Chondrocyte (in vitro differentiated cells): ENCODE results near the gene MRGPRG. TPM values are rescaled to one million over a fixed set of nuclear protein-coding genes. Genes with fewer than 3 reads are reported as not detected.

Source experiments
- DNase-seq: peaks from one replicate; pipeline ENCODE4 v3.0.0; 2021; ENCODE audit warnings: mixed read lengths, low spot score
- H3K27ac Mint-ChIP-seq: one replicate; pipeline ENCODE4 v1.8.0; 2021; ENCODE audit warnings: mild to moderate bottlenecking, moderate library complexity, mixed read lengths; ENCODE audit not compliant: unreplicated experiment
- H3K27me3 Mint-ChIP-seq: 2 replicates; pipeline ENCODE4 v1.8.0; 2021; ENCODE audit warnings: low read depth, mixed read lengths
- H3K36me3 Mint-ChIP-seq: 2 replicates; pipeline ENCODE4 v1.8.0; 2021; ENCODE audit warnings: low read depth, mixed read lengths
- H3K4me1 Mint-ChIP-seq: 2 replicates; pipeline ENCODE4 v1.8.0; 2021; ENCODE audit warnings: low read depth, mild to moderate bottlenecking, mixed read lengths
- H3K4me3 Mint-ChIP-seq: one replicate; pipeline ENCODE4 v1.8.0; 2021; ENCODE audit warnings: mild to moderate bottlenecking, moderate library complexity, mixed read lengths; ENCODE audit not compliant: unreplicated experiment
- H3K9me3 Mint-ChIP-seq: 2 replicates; pipeline ENCODE4 v1.8.0; 2021; ENCODE audit warnings: low read depth, mixed read lengths
- total RNA-seq: library from RNA; stranded (reverse); gene quantifications from 3 replicates; pipeline ENCODE4 v1.2.1, GENCODE V29; 2021
- TF ChIP-seq, protein P1 (sequence below): fragments of 200-600 bp; sonication (generic); IDR thresholded peaks from 2 replicates; pipeline ENCODE4 v1.5.0; 2021; ENCODE audit warnings: antibody characterized with exemption, mild to moderate bottlenecking, moderate library complexity

Gene MRGPRG
- total RNA-seq, 1 donor from 2014 or later: not detected

DNA sequence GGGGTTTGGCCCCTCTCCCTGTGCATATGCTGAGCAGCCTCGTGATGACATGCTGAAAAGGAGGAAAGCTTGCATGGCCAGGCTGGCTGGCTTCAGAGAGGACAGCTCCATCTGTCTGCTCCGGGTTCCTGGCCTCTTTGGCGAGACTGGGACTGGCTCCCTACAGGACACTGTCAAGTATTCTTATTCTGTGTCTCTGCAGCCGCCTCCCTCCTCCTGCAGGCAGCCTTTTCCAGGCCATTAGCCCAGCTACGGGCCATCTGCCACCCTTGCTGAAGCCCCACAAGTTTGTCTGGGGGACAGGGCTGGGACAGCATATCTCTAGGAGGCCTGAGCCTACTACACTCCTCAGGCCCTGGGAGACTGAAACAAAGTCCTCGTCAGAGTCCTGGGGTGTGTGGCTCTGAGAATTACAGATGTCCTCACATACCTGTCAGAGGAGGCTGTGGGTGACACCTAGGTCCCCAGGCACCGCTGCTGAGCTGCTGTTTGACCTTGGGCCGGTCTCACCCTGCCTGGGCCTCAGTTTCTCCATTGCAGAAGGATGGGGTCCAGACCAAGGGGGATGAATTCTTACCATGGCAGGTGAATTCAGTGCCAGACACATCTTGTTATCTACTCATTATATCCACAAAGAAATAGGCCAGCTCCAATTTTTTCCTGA is 11.0 kb downstream of the MRGPRG start:
- TF ChIP-seq, protein P1, sequence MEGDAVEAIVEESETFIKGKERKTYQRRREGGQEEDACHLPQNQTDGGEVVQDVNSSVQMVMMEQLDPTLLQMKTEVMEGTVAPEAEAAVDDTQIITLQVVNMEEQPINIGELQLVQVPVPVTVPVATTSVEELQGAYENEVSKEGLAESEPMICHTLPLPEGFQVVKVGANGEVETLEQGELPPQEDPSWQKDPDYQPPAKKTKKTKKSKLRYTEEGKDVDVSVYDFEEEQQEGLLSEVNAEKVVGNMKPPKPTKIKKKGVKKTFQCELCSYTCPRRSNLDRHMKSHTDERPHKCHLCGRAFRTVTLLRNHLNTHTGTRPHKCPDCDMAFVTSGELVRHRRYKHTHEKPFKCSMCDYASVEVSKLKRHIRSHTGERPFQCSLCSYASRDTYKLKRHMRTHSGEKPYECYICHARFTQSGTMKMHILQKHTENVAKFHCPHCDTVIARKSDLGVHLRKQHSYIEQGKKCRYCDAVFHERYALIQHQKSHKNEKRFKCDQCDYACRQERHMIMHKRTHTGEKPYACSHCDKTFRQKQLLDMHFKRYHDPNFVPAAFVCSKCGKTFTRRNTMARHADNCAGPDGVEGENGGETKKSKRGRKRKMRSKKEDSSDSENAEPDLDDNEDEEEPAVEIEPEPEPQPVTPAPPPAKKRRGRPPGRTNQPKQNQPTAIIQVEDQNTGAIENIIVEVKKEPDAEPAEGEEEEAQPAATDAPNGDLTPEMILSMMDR: no peak
- Mint-ChIP-seq H3K4me1 (peaks cover 4% of the 10 kb centered on the region), H3K27me3 (peaks cover 25% of the 10 kb centered on the region), H3K9me3 (peaks cover 16% of the 10 kb centered on the region), H3K4me3 (no peak overlapping the region), H3K36me3 (peaks cover 4% of the 10 kb centered on the region), H3K27ac (no peak overlapping the region)
- DNase-seq: peak; percentile 67

DNA sequence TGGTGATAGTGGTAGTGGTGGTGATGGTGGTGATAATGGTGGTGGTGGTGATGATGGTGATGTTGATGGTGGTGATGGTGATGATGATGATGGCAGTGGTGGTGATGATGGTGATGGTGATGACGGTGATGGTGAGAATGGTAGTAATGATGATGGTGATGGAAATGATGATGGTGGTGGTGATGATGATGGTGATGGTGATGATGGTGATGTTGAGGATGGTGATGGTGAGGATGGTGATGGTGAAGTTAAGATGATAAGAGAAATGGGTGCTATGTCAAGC is 11.8 kb downstream of the MRGPRG start:
- peaks cover 3% of the 10 kb centered on the region for H3K36me3 Mint-ChIP-seq
- H3K4me1 Mint-ChIP-seq: peaks cover 4% of the 10 kb centered on the region
- H3K4me3 Mint-ChIP-seq: no peak overlapping the region
- H3K27ac Mint-ChIP-seq: no peak overlapping the region
- no peak for DNase-seq
- TF ChIP-seq, protein P1: no peak
- peaks cover 14% of the 10 kb centered on the region for H3K9me3 Mint-ChIP-seq
- H3K27me3 Mint-ChIP-seq: peaks cover 29% of the 10 kb centered on the region

DNA sequence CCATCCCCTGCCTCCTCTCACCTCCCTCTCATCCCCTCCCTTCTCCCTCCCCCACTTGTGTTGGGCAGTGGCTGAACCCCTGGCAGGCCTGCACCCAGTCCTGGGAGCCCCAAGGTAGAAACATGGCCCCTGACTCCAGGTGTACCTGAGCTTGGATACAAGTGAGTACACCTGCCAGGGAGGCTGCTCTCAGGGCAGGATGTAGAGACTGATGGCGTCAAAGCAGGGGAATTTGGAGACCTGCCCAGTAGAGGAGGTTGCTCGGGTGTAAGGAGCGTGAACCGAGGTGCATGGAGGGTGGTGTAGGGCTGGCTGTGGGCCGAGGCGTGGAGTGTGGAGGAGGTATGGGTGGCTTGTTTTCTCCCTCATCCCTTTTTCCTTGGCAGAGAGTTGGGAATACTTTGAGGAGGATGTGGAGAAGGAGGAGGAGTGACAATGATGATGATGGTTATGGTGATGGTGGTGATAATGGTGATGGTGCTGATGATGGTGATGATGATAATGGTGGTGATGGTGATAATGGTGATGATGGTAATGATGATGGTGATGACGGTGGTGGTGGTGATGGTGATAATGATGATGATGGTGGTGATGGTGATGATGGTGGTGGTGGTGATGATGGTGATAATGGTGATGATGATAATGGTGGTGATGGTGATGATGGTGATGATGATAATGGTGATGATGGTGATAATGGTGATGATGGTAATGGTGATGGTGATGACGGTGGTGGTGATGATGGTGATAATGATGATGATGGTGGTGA is 12.3 kb downstream of the MRGPRG start:
- no peak overlapping the region for H3K27ac Mint-ChIP-seq

DNA sequence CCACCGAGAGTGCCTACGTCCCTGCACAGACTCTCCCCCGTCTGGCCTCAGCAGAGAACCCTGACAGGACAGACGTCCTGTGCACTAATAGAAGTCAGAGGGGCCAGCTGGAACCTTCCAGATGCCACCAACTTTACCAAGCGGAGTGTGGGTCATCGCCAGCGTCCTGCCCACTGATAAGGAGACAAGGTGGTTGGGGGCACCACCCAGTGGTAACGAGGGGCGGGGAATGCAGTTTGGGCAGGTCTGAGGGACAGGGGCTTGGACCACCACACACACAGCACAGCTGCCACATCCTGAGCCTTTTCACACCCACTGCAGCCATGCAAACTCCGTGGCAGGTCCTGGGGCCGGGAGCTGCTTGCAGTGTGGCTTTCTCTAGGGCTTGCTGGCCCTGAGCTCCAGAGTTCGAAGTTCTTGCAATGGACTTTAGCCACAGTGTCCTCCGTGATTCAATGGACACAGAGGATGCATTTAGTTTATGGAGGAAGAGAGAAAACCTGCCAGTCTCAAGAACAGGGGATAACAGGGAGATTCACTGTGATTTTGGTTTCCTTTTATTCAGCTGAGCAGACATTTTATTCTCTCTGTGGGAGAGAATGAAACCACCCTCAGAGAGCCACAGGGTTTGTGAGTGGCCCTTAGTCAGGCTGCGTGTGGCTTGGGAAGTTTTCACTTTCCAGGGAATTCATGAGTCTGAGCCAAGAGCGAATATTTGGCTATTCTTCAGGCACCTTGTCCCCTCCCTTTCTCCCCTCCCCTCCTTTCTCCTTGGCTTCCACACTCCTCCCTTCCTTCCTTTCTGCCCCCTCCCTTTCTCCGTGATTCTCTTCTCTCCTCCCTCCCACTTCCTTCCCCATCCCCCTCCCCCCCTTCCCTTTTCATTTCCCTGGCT is 13.1 kb downstream of the MRGPRG start:
- H3K4me1 Mint-ChIP-seq: peaks cover 4% of the 10 kb centered on the region
- TF ChIP-seq, protein P1: no peak
- peaks cover under 1% of the 10 kb centered on the region for H3K9me3 Mint-ChIP-seq
- no peak overlapping the region for H3K27ac Mint-ChIP-seq
- no peak overlapping the region for H3K4me3 Mint-ChIP-seq
- H3K27me3 Mint-ChIP-seq: peaks cover 33% of the 10 kb centered on the region
- no peaks in the 10 kb centered on the region for H3K36me3 Mint-ChIP-seq
- DNase-seq: peak; percentile 72

More for the DNA sequence above, 12.3 kb downstream of the MRGPRG start:
- DNase-seq: peak; percentile 41
- peaks cover 29% of the 10 kb centered on the region for H3K27me3 Mint-ChIP-seq
- H3K4me1 Mint-ChIP-seq: peaks cover 4% of the 10 kb centered on the region
- no peaks in the 10 kb centered on the region for H3K36me3 Mint-ChIP-seq
- H3K4me3 Mint-ChIP-seq: no peak overlapping the region
- TF ChIP-seq, protein P1: no peak
- H3K9me3 Mint-ChIP-seq: peaks cover 8% of the 10 kb centered on the region
